CD14-positive monocyte (primary cell): ENCODE data around the gene FTL. TPM values are rescaled to one million over a fixed set of nuclear protein-coding genes. Genes with fewer than 3 reads are reported as not detected.

Source experiments
- DNase-seq, 3 donors: peaks; one replicate each; pipeline ENCODE4 v3.0.0-alpha.2; 2011 to 2022
- H2AFZ ChIP-seq: 2 replicates; pipeline ENCODE4 v1.6.0; 2012; ENCODE audit warnings: mild to moderate bottlenecking, low read depth, low read length, inconsistent platforms; ENCODE audit not compliant: insufficient read depth, poor library complexity, severe bottlenecking
- H3K27ac ChIP-seq, 2 donors: 1 replicate in 1 of 2; 2 replicates in 1 of 2; pipeline ENCODE4 v1.5.1; 2012 to 2013; ENCODE audit warnings: low read length in 2 of 2, control low read depth in 1 of 2, inconsistent platforms in 1 of 2, low read depth in 1 of 2, mild to moderate bottlenecking in 1 of 2
- H3K27me3 ChIP-seq, 2 donors: one replicate each; pipeline versions ENCODE4 v1.6.0 to v1.6.1; 2011 to 2013; ENCODE audit warnings: low read length in 2 of 2; ENCODE audit not compliant: control insufficient read depth in 2 of 2, insufficient read depth in 2 of 2
- H3K36me3 ChIP-seq, 2 donors: replicated peaks in 1 of 2; 1 replicate in 1 of 2; 2 replicates in 1 of 2; pipeline versions ENCODE4 v1.5.1 to v1.6.1; 2012 to 2013; ENCODE audit warnings: low read length in 2 of 2, control low read depth in 1 of 2, inconsistent platforms in 1 of 2, mild to moderate bottlenecking in 1 of 2; ENCODE audit not compliant: insufficient read depth in 2 of 2, control insufficient read depth in 1 of 2
- H3K4me1 ChIP-seq, 2 donors: 1 replicate in 1 of 2; 2 replicates in 1 of 2; pipeline versions ENCODE4 v1.5.1 to v1.6.1; 2012 to 2013; ENCODE audit warnings: low read length in 2 of 2, control low read depth in 1 of 2, inconsistent platforms in 1 of 2, mild to moderate bottlenecking in 1 of 2, moderate library complexity in 1 of 2; ENCODE audit not compliant: insufficient read depth in 2 of 2, control insufficient read depth in 1 of 2
- H3K4me2 ChIP-seq: replicated peaks from 2 replicates; pipeline ENCODE3; 2012; ENCODE audit warnings: low read length, moderate library complexity, mild to moderate bottlenecking; ENCODE audit not compliant: poor library complexity, severe bottlenecking; ENCODE audit errors: extremely low read depth
- H3K4me3 ChIP-seq, 3 experiments: fragments of 200-600 bp in 1 of 3; sonication (generic) in 1 of 3; replicated peaks in 1 of 3; 1 replicate in 2 of 3; 2 replicates in 1 of 3; pipeline ENCODE4 v1.5.1; 2011 to 2013; ENCODE audit warnings: low read length in 3 of 3, mild to moderate bottlenecking in 3 of 3, control low read depth in 2 of 3, low read depth in 2 of 3, inconsistent platforms in 1 of 3, moderate library complexity in 1 of 3
- H3K79me2 ChIP-seq: 2 replicates; pipeline ENCODE4 v1.6.0; 2012; ENCODE audit warnings: mild to moderate bottlenecking, control low read depth, inconsistent platforms, low read length, moderate library complexity; ENCODE audit not compliant: insufficient read depth
- H3K9ac ChIP-seq: 2 replicates; pipeline ENCODE4 v1.6.0; 2017; ENCODE audit warnings: low read length, mild to moderate bottlenecking; ENCODE audit not compliant: insufficient read depth, poor library complexity, severe bottlenecking
- H3K9me3 ChIP-seq, 2 donors: replicated peaks in 1 of 2; 1 replicate in 1 of 2; 2 replicates in 1 of 2; pipeline versions ENCODE4 v1.5.1 to v1.6.1; 2012 to 2013; ENCODE audit warnings: low read length in 2 of 2, control low read depth in 1 of 2; ENCODE audit not compliant: control insufficient read depth in 1 of 2, insufficient read depth in 1 of 2
- H4K20me1 ChIP-seq: 2 replicates; pipeline ENCODE4 v1.6.0; 2012; ENCODE audit warnings: mild to moderate bottlenecking, low read length, control low read depth, moderate library complexity; ENCODE audit not compliant: insufficient read depth
- H3K27ac Mint-ChIP-seq, 7 donors: one replicate each; pipeline ENCODE4 v1.8.0; 2020; ENCODE audit warnings: mild to moderate bottlenecking in 7 of 7, mixed read lengths in 7 of 7, moderate library complexity in 6 of 7, inconsistent platforms in 2 of 7
- H3K27me3 Mint-ChIP-seq, 3 donors: one replicate each; pipeline ENCODE4 v1.8.0; 2021 to 2022; ENCODE audit warnings: low read depth in 3 of 3, mild to moderate bottlenecking in 3 of 3, mixed read lengths in 3 of 3, moderate library complexity in 3 of 3, inconsistent platforms in 1 of 3
- H3K36me3 Mint-ChIP-seq, 2 donors: one replicate each; pipeline ENCODE4 v1.8.0; 2020; ENCODE audit warnings: mixed read lengths in 2 of 2, inconsistent platforms in 1 of 2, mild to moderate bottlenecking in 1 of 2
- H3K4me1 Mint-ChIP-seq: one replicate; pipeline ENCODE4 v1.8.0; 2020; ENCODE audit warnings: mild to moderate bottlenecking, mixed read lengths
- H3K4me3 Mint-ChIP-seq, 2 donors: one replicate each; pipeline ENCODE4 v1.8.0; 2020; ENCODE audit warnings: mild to moderate bottlenecking in 2 of 2, mixed read lengths in 2 of 2, moderate library complexity in 1 of 2
- H3K9me3 Mint-ChIP-seq, 7 donors: one replicate each; pipeline ENCODE4 v1.8.0; 2020 to 2022; ENCODE audit warnings: mixed read lengths in 7 of 7, mild to moderate bottlenecking in 6 of 7, moderate library complexity in 6 of 7, inconsistent platforms in 2 of 7
- WGBS: methylation state at CpG from one replicate; pipeline ENCODE4 v1.1.5; 2013; ENCODE audit warnings: missing lambda C conversion rate; ENCODE audit not compliant: insufficient coverage; 5-methylcytosine and 5-hydroxymethylcytosine counted together
- intact Hi-C, 2 donors: fragments of 100-400 bp; cut with micrococcal nuclease; formaldehyde crosslinking; loops; one replicate each; pipeline versions ENCODE4 v1.15.0 to v1.15.1; 2023
- polyA plus RNA-seq, 3 donors: library from polyadenylated mRNA; depleted of rRNA in 1 of 3; unstranded in 2 of 3; stranded (reverse) in 1 of 3; fragments of 300-500 nt in 2 of 3; fragments of >200 nt in 1 of 3; fragmentation: Illumina TruSeq in 2 of 3; gene quantifications; 1 replicate in 2 of 3; 2 replicates in 1 of 3; pipeline ENCODE4 v1.2.3, GENCODE V29; 2012 to 2021
- TF ChIP-seq, protein P1 (sequence below): fragments of 200-600 bp; IDR thresholded peaks from one replicate; pipeline ENCODE4 v1.8.0; 2022; ENCODE audit warnings: antibody characterized with exemption, mild to moderate bottlenecking

FTL gene
- polyA plus RNA-seq, 3 donors = 4,468 to 26,681 (median 23,650) TPM

DNA sequence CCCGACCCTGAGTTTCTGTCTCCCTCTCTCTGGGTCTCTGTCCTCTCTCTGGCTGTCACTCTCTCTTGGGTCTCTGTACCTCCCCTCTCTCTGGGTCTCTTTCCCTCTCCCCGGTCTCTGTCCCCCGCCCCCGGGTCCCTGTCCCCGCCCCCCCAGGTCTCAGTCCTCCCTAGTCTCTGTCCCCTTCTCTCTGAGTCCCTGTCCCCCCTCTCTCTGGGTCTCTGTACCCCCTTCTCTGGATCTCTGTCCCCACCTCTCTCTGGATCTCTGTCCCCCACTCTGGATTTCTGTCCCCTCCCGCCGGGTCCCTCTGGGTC is 2.3 kb upstream of the FTL start:
- H3K36me3 ChIP-seq = peaks cover 9 to 19% of the 10 kb centered on the region in 2 donors
- Mint-ChIP-seq H3K4me3 (peak overlapping the region; percentile 74 to 99), H3K9me3 (peaks cover 0 to 10% (median 0%) of the 10 kb centered on the region in 7 donors), H3K27ac (peak overlapping the region; percentile 95 to 99 (median 97)), H3K27me3 (peaks cover 0 to 14% (median 0%) of the 10 kb centered on the region in 3 donors), H3K4me1 (peaks cover 71% of the 10 kb centered on the region), H3K36me3 (peaks cover 26 to 36% of the 10 kb centered on the region in 2 donors)
- H3K4me3 ChIP-seq = peak overlapping the region; percentile 42 to 99 (median 45)
- peaks cover 65% of the 10 kb centered on the region for H3K79me2 ChIP-seq
- no peak for DNase-seq
- WGBS = 0% methylated on average over 1 of the region's 7 CpGs
- H4K20me1 ChIP-seq = peaks cover 24% of the 10 kb centered on the region
- no peaks in the 10 kb centered on the region for H3K9me3 ChIP-seq
- peaks cover 79 to 87% of the 10 kb centered on the region in 2 donors for H3K4me1 ChIP-seq
- H3K9ac ChIP-seq = peak overlapping the region; percentile 69
- H2AFZ ChIP-seq = no peak overlapping the region
- H3K27me3 ChIP-seq = no peaks in the 10 kb centered on the region
- H3K27ac ChIP-seq = peak overlapping the region; percentile 88 to 96
- peak overlapping the region; percentile 96 for H3K4me2 ChIP-seq
- intact Hi-C loops = loop anchor here in 1 of 2 donors (10.0 kb wide), 1 partner anchor 328 kb away; the partner anchor contains the start of gene DBP
- TF ChIP-seq, protein P1, sequence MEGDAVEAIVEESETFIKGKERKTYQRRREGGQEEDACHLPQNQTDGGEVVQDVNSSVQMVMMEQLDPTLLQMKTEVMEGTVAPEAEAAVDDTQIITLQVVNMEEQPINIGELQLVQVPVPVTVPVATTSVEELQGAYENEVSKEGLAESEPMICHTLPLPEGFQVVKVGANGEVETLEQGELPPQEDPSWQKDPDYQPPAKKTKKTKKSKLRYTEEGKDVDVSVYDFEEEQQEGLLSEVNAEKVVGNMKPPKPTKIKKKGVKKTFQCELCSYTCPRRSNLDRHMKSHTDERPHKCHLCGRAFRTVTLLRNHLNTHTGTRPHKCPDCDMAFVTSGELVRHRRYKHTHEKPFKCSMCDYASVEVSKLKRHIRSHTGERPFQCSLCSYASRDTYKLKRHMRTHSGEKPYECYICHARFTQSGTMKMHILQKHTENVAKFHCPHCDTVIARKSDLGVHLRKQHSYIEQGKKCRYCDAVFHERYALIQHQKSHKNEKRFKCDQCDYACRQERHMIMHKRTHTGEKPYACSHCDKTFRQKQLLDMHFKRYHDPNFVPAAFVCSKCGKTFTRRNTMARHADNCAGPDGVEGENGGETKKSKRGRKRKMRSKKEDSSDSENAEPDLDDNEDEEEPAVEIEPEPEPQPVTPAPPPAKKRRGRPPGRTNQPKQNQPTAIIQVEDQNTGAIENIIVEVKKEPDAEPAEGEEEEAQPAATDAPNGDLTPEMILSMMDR = no peak

DNA sequence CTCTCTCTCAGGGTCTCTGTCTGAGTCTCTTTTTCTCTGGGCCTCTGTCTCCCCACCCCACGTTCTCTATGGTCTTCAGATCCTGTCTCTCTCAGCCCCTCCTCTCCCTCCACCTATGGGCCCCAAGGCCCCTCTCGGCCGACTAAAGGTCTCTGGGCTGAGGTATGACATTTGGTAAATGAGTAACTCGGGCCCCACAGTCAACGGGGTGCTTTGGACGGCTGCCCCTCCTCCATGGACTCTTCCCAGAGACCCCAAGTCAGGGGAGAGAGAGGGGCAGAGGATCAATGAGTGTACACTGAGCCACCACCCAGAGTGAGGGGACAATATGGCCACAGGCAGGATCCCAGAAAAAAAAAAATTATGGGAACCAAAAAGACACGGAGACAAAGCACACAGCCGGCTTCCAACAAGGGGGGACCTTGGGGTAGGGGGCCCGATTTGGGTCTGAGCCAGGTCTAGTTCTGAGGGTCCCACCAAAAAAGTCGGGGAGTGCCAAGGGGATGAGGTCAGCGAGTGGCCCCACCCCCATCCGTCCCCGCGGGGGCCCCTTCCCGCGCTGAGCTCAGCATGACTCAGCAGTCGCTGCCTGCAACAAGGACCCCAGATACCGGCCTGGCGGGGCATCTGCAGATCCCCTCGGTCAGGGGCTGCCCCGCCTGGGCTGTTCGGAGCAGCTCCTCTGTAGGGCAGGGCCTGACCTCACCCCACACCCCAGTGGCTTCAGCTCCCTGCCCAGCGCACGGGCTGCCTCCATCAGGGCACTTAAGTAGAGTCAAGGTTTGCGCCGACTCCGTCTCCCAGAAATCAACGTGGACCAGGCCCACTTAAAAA is 1.5 kb upstream of the FTL start:
- peaks cover 9 to 17% of the 10 kb centered on the region in 2 donors for H3K36me3 ChIP-seq
- peak overlapping the region; percentile 88 to 96 for H3K27ac ChIP-seq
- DNase-seq = peak in 2 of 3 donors; percentile 44 to 71
- Mint-ChIP-seq H3K9me3 (peaks cover 0 to 10% (median 0%) of the 10 kb centered on the region in 7 donors), H3K27me3 (peaks cover 0 to 14% (median 0%) of the 10 kb centered on the region in 3 donors), H3K27ac (peak overlapping the region; percentile 95 to 99 (median 97)), H3K36me3 (peaks cover 27 to 35% of the 10 kb centered on the region in 2 donors), H3K4me3 (peak overlapping the region; percentile 99 to 100), H3K4me1 (peaks cover 74% of the 10 kb centered on the region)
- H3K9me3 ChIP-seq = no peaks in the 10 kb centered on the region
- WGBS = 0% methylated on average over 22 of the region's 28 CpGs
- H2AFZ ChIP-seq = peak overlapping the region; percentile 24
- peak overlapping the region; percentile 69 for H3K9ac ChIP-seq
- peaks cover 85 to 89% of the 10 kb centered on the region in 2 donors for H3K4me1 ChIP-seq
- peak overlapping the region; percentile 58 to 99 (median 59) for H3K4me3 ChIP-seq
- no peaks in the 10 kb centered on the region for H3K27me3 ChIP-seq
- H4K20me1 ChIP-seq = peaks cover 32% of the 10 kb centered on the region
- H3K79me2 ChIP-seq = peaks cover 60% of the 10 kb centered on the region
- intact Hi-C loops = loop anchor here in 1 of 2 donors (10.0 kb wide), 1 partner anchor 329 kb away; the partner anchor contains the start of gene DBP
- peak overlapping the region; percentile 96 for H3K4me2 ChIP-seq
- TF ChIP-seq, protein P1 = no peak
